ENCODE measurements around the gene GCK. TPM values are rescaled to one million over a fixed set of nuclear protein-coding genes. Genes with fewer than 3 reads are reported as not detected.
A peak's percentile ranks its signal among the peaks of the same experiment; 100 is the strongest.
"Not testable (repeated sequence)": the region's sequence is repeated elsewhere in the genome, so short reads cannot be mapped to it uniquely, and the experiment has no call there.

The GCK gene
- total and polyA plus RNA-seq, 9 donors, result 3.2 to 9.5 (median 4.9) TPM

DNA sequence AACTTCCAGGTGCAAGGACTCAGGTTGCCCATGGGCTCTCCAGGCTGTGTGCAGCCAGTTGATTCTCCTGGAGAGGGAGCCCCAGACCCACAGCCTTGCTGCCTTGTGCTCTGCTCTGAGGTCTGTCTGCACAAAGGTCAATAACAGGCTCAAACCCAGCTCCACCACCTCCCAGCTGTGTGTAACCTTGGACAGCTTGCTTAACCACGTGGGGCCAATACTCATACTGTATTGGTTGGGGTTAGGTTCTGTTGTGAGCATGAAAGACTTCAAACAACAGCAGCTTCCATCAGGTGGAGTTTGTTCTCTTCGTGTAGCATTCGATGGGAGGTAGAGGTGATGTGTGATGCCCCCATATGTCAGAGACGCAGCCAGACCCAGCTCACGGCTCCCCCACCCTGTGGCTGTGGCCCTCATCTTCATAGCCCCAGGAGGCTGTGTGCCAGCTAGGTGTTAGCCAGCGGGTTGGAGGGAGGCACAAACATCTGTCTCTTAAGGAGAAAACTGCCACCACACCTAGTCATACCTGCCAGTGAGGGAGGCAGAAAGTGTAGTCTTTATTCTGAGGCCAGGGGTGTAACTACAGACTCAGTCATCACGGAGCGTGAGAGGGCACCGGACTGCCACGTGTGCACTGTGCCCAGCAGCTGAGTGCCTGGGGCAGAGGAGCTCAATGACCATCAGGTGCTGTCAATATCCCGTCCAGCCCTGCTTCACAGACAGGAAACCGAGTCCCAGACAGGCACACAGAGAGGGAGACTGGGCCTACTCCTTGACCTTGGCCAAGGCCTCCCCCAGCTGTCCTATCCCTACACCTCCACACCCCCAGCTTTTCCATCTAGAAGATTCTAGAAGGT is 57.8 kb downstream of the GCK start:
- Histone ChIP-seq H3K9me3 (replicated peaks; ENCODE audit: control insufficient read depth, low read depth, low read length) (no peaks in the 10 kb centered on the region), H3K4me1 (ENCODE audit: control insufficient read depth, insufficient read depth, low read length) (peaks cover 37% of the 10 kb centered on the region), H3K27ac (ENCODE audit: low read length) (peak overlapping the region; percentile 88), H3K27me3 (ENCODE audit: control insufficient read depth, insufficient read depth, low read length) (peaks cover 2% of the 10 kb centered on the region), H3K36me3 (ENCODE audit: control insufficient read depth, insufficient read depth, low read length) (no peaks in the 10 kb centered on the region), H3K4me3 (ENCODE audit: low read length) (no peak overlapping the region)
- peak; percentile 54 for DNase-seq
- WGBS (ENCODE audit: insufficient coverage), result 61% methylated on average over 5 of the region's 12 CpGs

DNA sequence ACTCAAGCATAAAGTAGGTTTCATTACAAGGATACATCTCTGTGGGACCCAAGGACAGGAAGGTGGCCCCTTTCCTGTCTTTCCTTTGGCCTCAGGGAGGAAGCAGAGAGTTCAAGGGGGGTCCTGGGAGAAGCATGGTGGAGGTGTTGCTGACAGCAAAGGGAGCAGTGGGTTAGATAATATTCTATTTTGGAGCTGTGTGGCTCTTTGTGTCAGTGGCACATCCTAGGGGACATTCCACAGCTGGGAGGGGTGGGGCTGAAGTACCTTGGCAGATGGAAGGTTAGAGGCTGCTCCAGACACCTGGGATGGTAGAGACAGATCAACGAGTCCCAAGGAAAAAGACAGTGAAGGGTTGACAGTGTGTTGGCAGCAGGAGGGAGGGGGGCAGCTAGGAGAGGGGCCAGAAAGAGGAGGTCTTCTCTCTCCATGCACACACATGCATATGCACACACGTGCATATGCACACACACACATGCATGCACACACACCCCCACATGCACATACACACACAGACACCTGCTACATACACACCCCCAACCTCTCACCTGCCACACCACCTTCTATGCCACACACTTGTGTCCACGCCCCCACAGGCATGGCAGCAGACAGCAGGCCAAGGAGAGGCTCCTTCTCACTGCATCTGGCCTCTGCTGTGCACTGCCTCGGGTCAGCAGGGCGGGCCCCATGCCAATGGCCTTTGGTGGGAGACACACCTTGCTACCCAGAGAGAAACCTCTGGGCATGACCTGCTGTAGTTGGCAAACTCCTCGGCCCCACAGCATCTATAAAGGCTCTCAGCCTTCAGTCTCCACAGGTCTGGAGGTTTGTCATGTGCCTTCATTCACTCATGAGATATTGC is 60.3 kb downstream of the GCK start:
- H3K27ac ChIP-seq (ENCODE audit: low read length), result no peak overlapping the region

GRCh38 chr7:44127161-44127560 is 62.1 kb downstream of the GCK start:
- DNase-seq, result no peak
- Histone ChIP-seq H3K4me1 (ENCODE audit: control insufficient read depth, insufficient read depth, low read length) (peaks cover 41% of the 10 kb centered on the region), H3K9me3 (replicated peaks; ENCODE audit: control insufficient read depth, low read depth, low read length) (no peaks in the 10 kb centered on the region), H3K27ac (ENCODE audit: low read length) (no peak overlapping the region), H3K36me3 (ENCODE audit: control insufficient read depth, insufficient read depth, low read length) (no peaks in the 10 kb centered on the region), H3K27me3 (ENCODE audit: control insufficient read depth, insufficient read depth, low read length) (no peaks in the 10 kb centered on the region), H3K4me3 (ENCODE audit: low read length) (no peak overlapping the region)

More for the DNA sequence above, 60.3 kb downstream of the GCK start:
- H3K4me3 ChIP-seq (ENCODE audit: low read length), result no peak overlapping the region
- no peak for DNase-seq
- WGBS (ENCODE audit: insufficient coverage), result 73% methylated on average over 4 of the region's 6 CpGs
- no peaks in the 10 kb centered on the region for H3K36me3 ChIP-seq (ENCODE audit: control insufficient read depth, insufficient read depth, low read length)
- H3K27me3 ChIP-seq (ENCODE audit: control insufficient read depth, insufficient read depth, low read length), result no peaks in the 10 kb centered on the region
- peaks cover 42% of the 10 kb centered on the region for H3K4me1 ChIP-seq (ENCODE audit: control insufficient read depth, insufficient read depth, low read length)
- H3K9me3 ChIP-seq (replicated peaks; ENCODE audit: control insufficient read depth, low read depth, low read length), result no peaks in the 10 kb centered on the region

- not testable (repeated sequence) for H3K9me3 ChIP-seq (replicated peaks; ENCODE audit: control insufficient read depth, low read depth, low read length); H3K27me3 ChIP-seq (ENCODE audit: control insufficient read depth, insufficient read depth, low read length); DNase-seq; H3K27ac ChIP-seq (ENCODE audit: low read length); H3K4me3 ChIP-seq (ENCODE audit: low read length); H3K36me3 ChIP-seq (ENCODE audit: control insufficient read depth, insufficient read depth, low read length)
- H3K4me1 ChIP-seq (ENCODE audit: control insufficient read depth, insufficient read depth, low read length), result peaks cover 41% of the 10 kb centered on the region
- 100% methylated on average over 2 of the region's 4 CpGs for whole genome bisulfite sequencing (ENCODE audit: insufficient coverage)
Observed at GRCh38 chr7:44126574-44126973, 62.7 kb downstream of the GCK start.

DNA sequence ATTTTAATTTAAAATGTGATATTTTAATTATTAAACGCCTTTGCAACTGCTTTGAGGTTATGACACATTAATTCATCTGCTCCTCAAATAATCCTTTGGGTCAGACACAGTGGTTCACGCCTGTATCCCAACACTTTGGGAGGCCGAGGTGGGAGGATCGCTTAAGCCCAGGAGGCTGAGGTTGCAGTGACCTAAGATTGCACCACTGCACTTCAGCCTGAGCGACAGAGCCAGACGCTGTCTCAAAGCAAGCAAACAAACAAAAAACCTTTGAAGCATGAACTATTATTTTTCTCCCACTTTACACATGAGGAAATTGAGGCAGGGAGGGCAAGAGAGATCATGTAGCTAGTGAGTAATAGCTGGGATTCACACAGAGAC is 64.4 kb downstream of the GCK start:
- H3K4me1 ChIP-seq (ENCODE audit: control insufficient read depth, insufficient read depth, low read length), result peaks cover 43% of the 10 kb centered on the region
- H3K4me3 ChIP-seq (ENCODE audit: low read length), result no peak overlapping the region
- H3K27me3 ChIP-seq (ENCODE audit: control insufficient read depth, insufficient read depth, low read length), result no peaks in the 10 kb centered on the region
- H3K9me3 ChIP-seq (replicated peaks; ENCODE audit: control insufficient read depth, low read depth, low read length), result no peaks in the 10 kb centered on the region
- no peak overlapping the region for H3K27ac ChIP-seq (ENCODE audit: low read length)
- H3K36me3 ChIP-seq (ENCODE audit: control insufficient read depth, insufficient read depth, low read length), result peaks cover 22% of the 10 kb centered on the region
- no peak for DNase-seq
- WGBS (ENCODE audit: insufficient coverage), result 92% methylated on average over 3 of the region's 6 CpGs

DNA sequence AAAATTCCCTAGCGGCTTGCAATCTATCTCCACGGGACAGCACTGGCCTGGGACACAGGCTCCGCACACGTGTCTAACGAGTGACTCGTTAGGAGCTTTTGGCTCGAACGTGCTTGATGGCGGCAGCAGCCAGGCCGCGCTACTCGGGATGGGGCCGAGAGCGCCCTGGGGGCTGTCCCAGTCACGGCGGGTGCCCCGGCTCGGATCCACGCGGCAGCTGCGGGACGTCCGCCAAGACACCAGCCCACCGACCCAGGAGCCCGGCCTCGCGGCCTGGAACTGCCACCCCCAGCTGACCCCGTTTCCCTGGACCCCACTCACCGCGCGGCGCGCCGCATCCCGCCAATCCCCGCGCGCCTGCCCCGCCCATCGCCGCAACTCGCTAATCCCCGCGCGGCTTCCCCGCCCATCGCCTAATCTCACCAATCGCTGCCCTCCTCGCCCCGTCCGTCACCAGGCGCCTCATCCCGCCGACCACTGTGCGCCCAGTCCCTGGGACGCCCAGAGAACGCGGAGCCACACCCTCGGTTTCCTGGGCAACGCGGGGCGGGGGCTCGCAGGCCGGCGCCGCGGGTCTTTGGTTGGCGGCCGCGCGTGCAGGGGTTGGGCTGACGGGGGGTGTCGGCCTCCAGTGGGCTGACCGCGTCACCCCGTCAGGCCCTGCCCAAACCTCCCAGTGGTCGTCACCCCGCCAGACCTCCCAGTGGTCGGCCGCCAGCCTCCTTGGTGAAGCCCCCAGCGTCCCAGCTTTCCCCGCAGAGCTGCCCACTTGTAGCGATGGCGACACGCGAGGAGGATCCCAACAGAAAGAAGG is 65.8 kb downstream of the GCK start, which contains the start of gene POLD2:
Gene POLD2 (minus strand): TSS at position 359 of the 814 bp plus-strand sequence. CDS start 1,495 bp downstream, outside the sequence.
- DNase-seq, result peak; percentile 99
- no peaks in the 10 kb centered on the region for H3K9me3 ChIP-seq (replicated peaks; ENCODE audit: control insufficient read depth, low read depth, low read length)
- peak within 1 kb of the TSS; percentile 94 for H3K27ac ChIP-seq (ENCODE audit: low read length)
- WGBS (ENCODE audit: insufficient coverage), result under 1% methylated on average over 76 of the region's 86 CpGs
- H3K36me3 ChIP-seq (ENCODE audit: control insufficient read depth, insufficient read depth, low read length), result peaks cover 29% of the 10 kb centered on the region
- peaks cover 41% of the 10 kb centered on the region for H3K4me1 ChIP-seq (ENCODE audit: control insufficient read depth, insufficient read depth, low read length)
- H3K4me3 ChIP-seq (ENCODE audit: low read length), result peak within 1 kb of the TSS; percentile 58
- no peaks in the 10 kb centered on the region for H3K27me3 ChIP-seq (ENCODE audit: control insufficient read depth, insufficient read depth, low read length)

GRCh38 chr7:44122529-44122928 is 66.7 kb downstream of the GCK start:
- H3K27me3 ChIP-seq (ENCODE audit: control insufficient read depth, insufficient read depth, low read length), result no peaks in the 10 kb centered on the region
- peaks cover 37% of the 10 kb centered on the region for H3K36me3 ChIP-seq (ENCODE audit: control insufficient read depth, insufficient read depth, low read length)
- no peaks in the 10 kb centered on the region for H3K9me3 ChIP-seq (replicated peaks; ENCODE audit: control insufficient read depth, low read depth, low read length)
- peak overlapping the region; percentile 74 for H3K27ac ChIP-seq (ENCODE audit: low read length)
- DNase-seq, result no peak
- 9% methylated on average over 1 of the region's 1 CpG for WGBS (ENCODE audit: insufficient coverage)
- peaks cover 36% of the 10 kb centered on the region for H3K4me1 ChIP-seq (ENCODE audit: control insufficient read depth, insufficient read depth, low read length)
- H3K4me3 ChIP-seq (ENCODE audit: low read length), result peak overlapping the region; percentile 58

DNA sequence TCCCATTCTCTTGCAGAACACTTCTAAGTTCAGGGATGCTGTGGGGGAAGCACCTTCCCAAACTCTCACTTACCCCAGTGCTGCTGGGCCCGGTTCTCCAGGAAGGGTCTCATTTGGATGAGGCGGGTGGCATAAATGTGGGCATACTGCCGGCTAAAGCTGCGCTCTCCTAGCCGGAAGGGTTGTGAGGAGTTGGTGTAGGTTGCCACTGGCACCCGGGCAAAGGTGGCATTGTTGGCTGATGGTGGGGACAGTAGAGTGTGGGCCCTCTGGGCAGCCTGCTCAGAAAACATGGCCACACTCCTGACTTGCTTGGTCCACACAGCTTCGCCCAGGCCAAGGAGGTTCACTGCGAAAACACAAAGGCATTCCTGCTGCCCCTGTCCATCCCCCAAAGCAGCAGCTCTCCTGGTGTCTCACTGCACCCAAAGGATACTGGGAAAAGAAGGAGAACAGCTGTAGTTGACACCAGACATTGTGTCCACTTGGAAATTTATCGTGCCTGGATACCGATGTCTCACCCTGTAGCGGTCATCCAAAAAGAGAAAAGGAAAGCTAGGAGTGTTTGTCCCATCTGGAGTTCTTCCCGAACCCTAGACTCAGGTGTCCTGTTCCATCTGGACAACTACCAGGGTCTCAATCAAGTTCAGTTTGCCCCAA is 67.3 kb downstream of the GCK start:
- Histone ChIP-seq H3K9me3 (replicated peaks; ENCODE audit: control insufficient read depth, low read depth, low read length) (no peaks in the 10 kb centered on the region), H3K36me3 (ENCODE audit: control insufficient read depth, insufficient read depth, low read length) (peaks cover 44% of the 10 kb centered on the region), H3K4me1 (ENCODE audit: control insufficient read depth, insufficient read depth, low read length) (peaks cover 36% of the 10 kb centered on the region), H3K4me3 (ENCODE audit: low read length) (no peak overlapping the region), H3K27ac (ENCODE audit: low read length) (no peak overlapping the region), H3K27me3 (ENCODE audit: control insufficient read depth, insufficient read depth, low read length) (no peaks in the 10 kb centered on the region)
- DNase-seq, result no peak
- 81% methylated on average over 8 of the region's 12 CpGs for WGBS (ENCODE audit: insufficient coverage)

DNA sequence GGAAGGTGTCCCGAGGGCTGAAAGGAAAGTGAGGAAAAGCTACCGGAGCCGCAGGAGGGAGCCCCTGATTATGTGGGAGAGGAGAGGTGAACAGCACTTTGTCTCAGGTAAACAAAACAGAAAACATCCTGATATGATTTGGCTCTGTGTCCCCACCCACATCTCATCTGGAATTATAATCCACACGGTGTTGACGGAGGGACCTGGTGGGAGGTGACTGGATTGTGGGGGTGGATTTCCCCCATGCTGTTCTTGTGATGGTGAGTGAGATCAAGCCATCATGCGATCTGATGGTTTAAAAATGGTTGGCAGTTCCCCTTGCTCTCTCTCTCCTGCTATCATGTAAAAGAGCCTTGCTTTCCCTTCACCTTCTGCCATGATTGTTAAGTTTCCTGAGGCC is 68.8 kb downstream of the GCK start:
- H3K27ac ChIP-seq (ENCODE audit: low read length), result no peak overlapping the region
- no peak overlapping the region for H3K4me3 ChIP-seq (ENCODE audit: low read length)
- H3K4me1 ChIP-seq (ENCODE audit: control insufficient read depth, insufficient read depth, low read length), result peaks cover 51% of the 10 kb centered on the region
- peaks cover 58% of the 10 kb centered on the region for H3K36me3 ChIP-seq (ENCODE audit: control insufficient read depth, insufficient read depth, low read length)
- 83% methylated on average over 2 of the region's 6 CpGs for WGBS (ENCODE audit: insufficient coverage)
- no peaks in the 10 kb centered on the region for H3K27me3 ChIP-seq (ENCODE audit: control insufficient read depth, insufficient read depth, low read length)
- DNase-seq, result no peak
- no peaks in the 10 kb centered on the region for H3K9me3 ChIP-seq (replicated peaks; ENCODE audit: control insufficient read depth, low read depth, low read length)
